Sigmoid colon (tissue), 4 donors: ENCODE results near the gene KCNQ5.

Experiments
- EP300 ChIP-seq, 4 donors: sonication (generic); formaldehyde crosslinking; IDR thresholded peaks; one replicate each; pipeline ENCODE4 v1.6.1; 2017; ENCODE audit warnings: antibody characterized with exemption in 4 of 4
- POLR2A ChIP-seq, 2 donors: fragments of 450-650 bp; IDR thresholded peaks; one replicate each; pipeline ENCODE4 v1.6.1; 2016; ENCODE audit warnings: antibody characterized with exemption in 2 of 2, mild to moderate bottlenecking in 2 of 2, moderate library complexity in 2 of 2
- POLR2AphosphoS5 ChIP-seq, 4 donors: sonication (generic); formaldehyde crosslinking; IDR thresholded peaks; one replicate each; pipeline ENCODE4 v1.6.1; 2017; ENCODE audit warnings: antibody characterized with exemption in 4 of 4
- TF ChIP-seq, protein P1 (sequence below), 4 experiments: fragments of 450-650 bp in 3 of 4; fragments of 200-600 bp in 1 of 4; IDR thresholded peaks; one replicate each; pipeline ENCODE4 v1.5.1; 2016 to 2019; ENCODE audit warnings: antibody characterized with exemption in 4 of 4, mild to moderate bottlenecking in 3 of 4, moderate library complexity in 2 of 4

DNA sequence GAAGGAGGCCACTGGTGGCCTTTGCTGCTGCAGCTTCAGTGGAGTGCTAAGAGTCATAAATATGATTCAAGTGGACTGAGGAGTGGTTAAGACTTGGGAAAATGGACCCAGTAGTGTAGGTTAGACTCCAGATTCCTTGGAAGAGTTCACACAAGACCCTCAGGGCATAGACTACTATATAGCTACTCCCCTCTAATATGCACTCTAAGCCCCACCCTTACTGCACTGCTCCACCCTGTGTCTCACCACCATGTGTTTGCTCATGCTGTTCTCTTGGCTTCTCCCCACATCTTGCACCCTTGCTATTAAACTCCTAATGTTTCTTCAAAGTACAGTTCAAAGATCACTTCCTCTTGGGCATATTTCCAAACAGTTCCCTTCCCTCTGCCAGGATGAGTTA, 5.7 kb downstream of the KCNQ5 start:
- TF ChIP-seq POLR2AphosphoS5 (IDR thresholded peaks at IDR 0.05): no peak
- TF ChIP-seq POLR2A (IDR thresholded peaks at IDR 0.05): no peak
- TF ChIP-seq, protein P1, sequence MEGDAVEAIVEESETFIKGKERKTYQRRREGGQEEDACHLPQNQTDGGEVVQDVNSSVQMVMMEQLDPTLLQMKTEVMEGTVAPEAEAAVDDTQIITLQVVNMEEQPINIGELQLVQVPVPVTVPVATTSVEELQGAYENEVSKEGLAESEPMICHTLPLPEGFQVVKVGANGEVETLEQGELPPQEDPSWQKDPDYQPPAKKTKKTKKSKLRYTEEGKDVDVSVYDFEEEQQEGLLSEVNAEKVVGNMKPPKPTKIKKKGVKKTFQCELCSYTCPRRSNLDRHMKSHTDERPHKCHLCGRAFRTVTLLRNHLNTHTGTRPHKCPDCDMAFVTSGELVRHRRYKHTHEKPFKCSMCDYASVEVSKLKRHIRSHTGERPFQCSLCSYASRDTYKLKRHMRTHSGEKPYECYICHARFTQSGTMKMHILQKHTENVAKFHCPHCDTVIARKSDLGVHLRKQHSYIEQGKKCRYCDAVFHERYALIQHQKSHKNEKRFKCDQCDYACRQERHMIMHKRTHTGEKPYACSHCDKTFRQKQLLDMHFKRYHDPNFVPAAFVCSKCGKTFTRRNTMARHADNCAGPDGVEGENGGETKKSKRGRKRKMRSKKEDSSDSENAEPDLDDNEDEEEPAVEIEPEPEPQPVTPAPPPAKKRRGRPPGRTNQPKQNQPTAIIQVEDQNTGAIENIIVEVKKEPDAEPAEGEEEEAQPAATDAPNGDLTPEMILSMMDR (IDR thresholded peaks at IDR 0.05): no peak
- TF ChIP-seq EP300 (IDR thresholded peaks at IDR 0.05): no peak
